GM19035 (cell line): Measurements from ENCODE around the gene SCTR.

Experiments used
- ATAC-seq: cut with Tn5 transposase; IDR thresholded peaks from one replicate; pipeline ENCODE4 v1.9.1; 2021; ENCODE audit not compliant: unreplicated experiment

The SCTR gene

DNA sequence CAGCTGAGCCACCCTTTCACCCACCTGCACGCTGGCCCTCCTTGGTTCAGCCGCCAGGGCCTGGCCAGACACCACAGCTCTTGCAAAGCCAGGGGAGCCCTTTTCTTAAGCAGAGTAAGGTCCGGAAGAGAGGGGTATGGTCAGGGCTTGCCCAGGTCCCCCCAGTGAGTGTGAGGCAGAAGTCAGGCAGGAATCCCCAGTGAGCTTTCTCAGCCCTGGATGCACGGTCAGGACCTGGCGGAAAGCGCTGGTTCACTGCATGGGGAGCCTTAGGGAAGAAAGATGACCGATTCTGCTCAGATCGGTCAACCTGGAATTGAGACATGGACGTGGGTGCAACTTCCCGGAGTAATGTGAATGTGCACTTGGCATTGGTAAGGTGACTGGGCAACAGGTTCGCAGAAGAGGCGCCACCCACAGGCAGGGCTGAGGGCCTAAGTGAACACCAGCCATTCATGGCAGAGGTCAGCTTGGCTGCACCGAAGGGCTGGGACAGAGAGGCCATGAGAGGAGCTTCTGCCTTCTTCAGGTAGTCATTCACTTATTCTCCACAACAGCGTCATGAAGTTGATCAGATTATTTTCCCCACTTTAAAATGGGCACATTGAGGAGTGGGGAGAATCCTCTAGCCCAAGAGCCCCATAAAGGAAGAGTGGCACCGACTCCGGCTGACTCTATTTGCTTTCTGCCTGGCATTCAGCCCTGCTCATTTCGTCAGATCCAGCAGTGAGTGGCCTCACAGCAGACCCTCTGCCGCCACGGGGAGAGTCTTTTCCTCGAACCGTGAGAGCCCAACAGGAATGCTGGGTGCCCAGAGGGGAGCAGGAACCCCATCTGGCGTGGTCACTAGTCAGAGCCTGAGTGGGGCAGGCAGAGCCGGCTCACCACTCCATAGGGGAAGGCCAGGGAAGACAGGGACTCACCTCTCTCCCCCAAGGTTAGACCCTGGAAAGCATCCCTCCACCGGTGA lies 35.8 kb downstream of the SCTR start:
- ATAC-seq = no peak

DNA sequence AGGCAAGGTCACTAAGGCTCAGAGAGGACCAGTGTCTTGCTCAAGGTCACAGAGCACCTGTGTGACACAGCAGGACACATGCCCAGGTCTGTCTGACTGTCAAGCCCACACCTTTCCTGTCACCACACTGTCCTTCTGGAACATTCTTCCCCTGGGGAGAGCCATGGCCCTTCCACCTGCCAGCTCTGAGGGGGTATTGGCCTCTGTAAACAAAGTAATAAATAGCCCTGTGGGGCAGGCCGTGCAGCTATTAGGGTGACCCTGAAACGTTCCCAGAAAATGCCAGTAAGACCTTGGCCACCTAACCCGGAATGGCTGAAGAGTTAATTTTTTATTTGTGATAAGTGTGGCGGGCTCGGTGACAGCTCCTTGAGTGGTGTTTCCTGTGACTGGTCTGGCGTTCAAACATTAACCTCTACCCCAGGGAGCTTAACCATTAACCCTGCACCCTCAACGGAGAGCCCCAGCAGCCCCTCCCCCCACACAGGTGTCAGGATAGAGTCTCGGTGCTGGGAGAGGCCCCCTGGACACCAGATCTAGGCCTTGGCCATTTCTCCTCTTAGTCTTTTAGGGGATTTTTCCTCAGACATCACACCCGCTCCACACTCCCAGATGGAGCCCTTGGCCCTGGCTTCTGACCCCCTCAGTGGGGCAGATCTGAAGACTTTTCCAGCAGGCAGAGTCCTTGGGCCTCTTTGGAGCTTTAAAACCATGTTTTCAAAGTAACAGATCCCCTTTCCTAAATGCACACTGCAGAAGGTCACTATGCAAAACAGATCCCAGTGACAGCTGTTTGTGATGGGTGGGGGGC lies 36.6 kb downstream of the SCTR start:
- ATAC-seq = peak; percentile 62

GRCh38 chr2:119486886-119487285 lies 37.4 kb downstream of the SCTR start:
- no peak for ATAC-seq

- ATAC-seq = no peak
Measured at GRCh38 chr2:119486196-119486827, 38.0 kb downstream of the SCTR start.

- ATAC-seq = no peak
Measured at GRCh38 chr2:119485336-119486110, 38.8 kb downstream of the SCTR start.

DNA sequence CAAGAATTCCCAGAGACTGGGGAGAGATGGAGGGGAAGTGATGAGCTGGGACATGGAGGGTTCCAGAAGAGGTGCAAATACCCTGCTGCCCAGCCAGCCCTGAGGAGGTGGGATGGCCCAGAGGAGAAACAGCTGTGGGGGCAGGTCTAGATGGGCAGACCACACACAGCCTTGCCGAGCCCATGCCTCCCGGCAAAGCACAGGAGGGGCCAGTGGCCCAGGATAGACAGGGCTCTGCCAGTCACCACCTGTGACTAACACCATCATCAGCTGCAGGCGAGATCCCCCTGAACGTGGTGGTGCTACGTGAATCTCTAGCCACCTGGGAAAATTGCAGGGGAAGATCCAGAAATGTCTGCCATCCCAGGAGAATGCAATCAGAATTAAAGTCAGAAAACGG lies 39.4 kb downstream of the SCTR start:
- no peak for ATAC-seq

GRCh38 chr2:119483896-119484718 lies 40.2 kb downstream of the SCTR start:
- ATAC-seq = no peak

DNA sequence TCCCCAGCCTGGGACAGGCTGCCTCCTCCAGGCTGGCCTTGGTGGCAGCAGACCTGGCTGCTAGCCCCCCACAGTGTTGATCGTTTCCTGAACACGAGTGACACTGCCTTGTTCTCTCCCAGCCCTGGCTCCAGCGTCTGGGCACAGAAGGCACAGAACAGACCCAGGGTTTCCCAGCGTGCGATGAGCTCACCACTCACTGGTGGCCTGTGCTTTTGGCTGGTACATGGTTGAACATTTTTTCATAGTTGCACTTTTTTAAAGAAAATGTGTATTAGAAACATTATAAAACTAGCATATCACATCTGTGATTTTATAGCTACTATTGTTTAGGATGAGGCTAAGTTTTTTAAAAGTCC lies 40.9 kb downstream of the SCTR start:
- ATAC-seq = no peak

- no peak for ATAC-seq
Measured at GRCh38 chr2:119482481-119483394, 41.5 kb downstream of the SCTR start.

GRCh38 chr2:119481501-119482455 lies 42.5 kb downstream of the SCTR start:
- ATAC-seq = no peak

DNA sequence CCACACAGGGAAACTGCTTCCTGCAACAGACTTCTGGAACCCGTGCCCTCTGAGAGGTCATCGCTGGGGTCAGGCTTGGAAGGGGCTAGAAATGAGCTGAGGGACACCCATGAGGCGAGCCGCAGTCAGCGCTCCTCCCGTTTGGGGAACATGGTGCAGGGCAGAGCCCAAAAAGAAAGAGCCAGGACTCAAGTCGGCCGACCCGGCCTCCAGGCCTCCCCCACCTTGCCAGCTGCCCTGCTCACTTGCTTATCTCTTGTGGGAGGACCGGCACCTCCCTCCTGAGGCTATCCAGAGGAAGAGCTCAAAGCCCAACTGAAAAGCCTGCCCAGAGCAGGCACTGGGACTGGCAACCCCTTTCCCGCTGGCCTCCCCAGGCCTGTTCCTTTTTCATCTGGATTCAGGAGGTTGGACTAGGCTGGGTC lies 43.6 kb downstream of the SCTR start:
- no peak for ATAC-seq

DNA sequence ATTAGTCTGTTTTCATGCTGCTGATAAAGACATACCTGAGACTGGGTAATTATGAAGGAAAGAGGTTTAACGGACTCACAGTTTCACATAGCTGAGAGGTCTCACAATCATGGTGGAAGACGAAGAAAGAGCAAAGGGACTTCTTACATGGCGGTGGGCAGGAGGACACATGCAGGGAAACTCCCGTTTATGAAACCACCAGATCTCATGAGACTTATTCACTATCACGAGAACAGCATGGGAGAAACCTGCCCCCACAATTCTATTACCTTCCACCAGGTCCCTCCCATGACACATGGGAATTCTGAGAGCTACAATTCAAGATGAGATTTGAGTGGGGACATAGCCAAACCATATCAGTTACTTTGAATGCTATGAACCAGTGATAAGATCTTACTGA lies 44.1 kb downstream of the SCTR start:
- no peak for ATAC-seq

GRCh38 chr2:119478978-119479295 lies 45.3 kb downstream of the SCTR start:
- no peak for ATAC-seq

DNA sequence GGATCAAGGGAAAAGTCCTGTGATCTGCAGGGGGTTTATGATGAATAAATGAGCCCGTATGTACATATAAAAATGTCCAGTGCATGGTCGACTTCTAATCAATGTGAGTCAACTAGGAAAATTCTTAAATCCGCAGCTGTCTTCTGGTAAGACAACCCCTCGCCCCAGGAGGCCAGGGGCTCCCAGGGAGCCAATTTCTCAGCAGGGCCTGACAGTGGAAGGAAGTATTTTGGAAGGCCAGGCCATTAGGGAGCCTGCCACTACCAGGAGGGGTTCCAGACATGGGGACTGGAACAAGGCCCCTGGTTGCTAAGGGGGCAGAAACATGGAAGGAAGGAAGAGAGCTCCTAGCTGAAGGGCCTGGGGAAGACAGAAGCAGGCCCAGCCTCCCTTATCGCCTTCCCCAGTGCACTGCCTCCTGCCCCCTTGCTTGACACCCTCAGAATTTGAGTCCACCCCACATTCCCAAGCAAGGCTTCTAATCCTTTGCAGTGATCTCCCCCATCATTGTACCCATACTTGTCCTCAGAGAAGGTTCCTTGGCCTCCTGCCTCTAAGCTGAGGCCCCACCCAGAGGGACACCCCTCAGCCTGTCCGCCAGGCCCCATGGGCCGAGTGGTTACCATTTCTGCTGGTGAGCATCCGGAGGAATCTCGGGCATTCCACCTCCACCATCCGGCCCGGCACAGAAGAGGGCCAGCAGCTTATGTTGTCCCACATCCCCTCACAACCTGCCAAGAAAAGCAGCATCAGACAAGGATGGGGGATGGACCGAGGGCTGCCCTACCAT lies 45.9 kb downstream of the SCTR start:
- ATAC-seq = no peak

DNA sequence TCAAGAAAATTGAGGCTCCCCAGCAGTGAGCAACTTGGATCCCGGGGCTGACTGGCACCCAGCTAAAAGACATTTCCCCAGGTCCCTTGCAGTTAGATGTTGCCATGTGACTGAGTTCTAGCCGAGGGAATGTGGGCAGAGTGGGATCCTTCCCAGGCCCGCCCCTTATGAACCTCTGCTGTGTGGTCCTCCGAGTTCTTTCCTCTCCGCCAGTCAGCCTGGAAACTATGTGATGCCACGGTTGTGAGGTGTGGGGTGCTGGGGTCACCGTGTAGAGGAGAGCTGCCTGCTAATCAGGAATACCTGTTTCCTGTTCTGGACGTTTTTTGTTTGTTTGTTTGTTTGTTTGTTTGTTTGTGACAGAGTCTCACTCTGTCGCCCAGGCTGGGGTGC lies 47.2 kb downstream of the SCTR start:
- ATAC-seq = no peak

- peak; percentile 58 for ATAC-seq
Measured at GRCh38 chr2:119476301-119477112, 47.8 kb downstream of the SCTR start.
